Peyer's patch (tissue), 4 donors: ENCODE data around the gene CRIM1. TPM values are rescaled to one million over a fixed set of nuclear protein-coding genes. Genes with fewer than 3 reads are reported as not detected.

Experiments
- DNase-seq, 3 donors: peaks; one replicate each; pipeline ENCODE4 v3.0.0-alpha.2; 2017 to 2019
- H3K27ac ChIP-seq, 4 donors: fragments of 200-600 bp; sonication (generic); one replicate each; pipeline ENCODE4 v1.5.1; 2016 to 2019
- H3K27me3 ChIP-seq, 2 donors: fragments of 200-600 bp; sonication (generic); one replicate each; pipeline ENCODE4 v1.5.1; 2019
- H3K36me3 ChIP-seq, 3 donors: fragments of 200-600 bp; sonication (generic); one replicate each; pipeline ENCODE4 v1.5.1; 2016 to 2019
- H3K4me1 ChIP-seq, 4 donors: fragments of 200-600 bp; sonication (generic); one replicate each; pipeline ENCODE4 v1.5.1; 2016 to 2019
- H3K4me3 ChIP-seq, 4 donors: fragments of 200-600 bp; sonication (generic); 1 replicate in 3 of 4; 2 replicates in 1 of 4; pipeline ENCODE4 v1.5.1; 2016 to 2019; ENCODE audit warnings: mild to moderate bottlenecking in 1 of 4
- H3K9me3 ChIP-seq, 4 donors: fragments of 200-600 bp; sonication (generic); one replicate each; pipeline ENCODE4 v1.5.1; 2016 to 2019; ENCODE audit warnings: mild to moderate bottlenecking in 1 of 4
- POLR2A ChIP-seq, 2 donors: fragments of 450-650 bp; IDR thresholded peaks; one replicate each; pipeline ENCODE4 v1.5.1; 2017; ENCODE audit warnings: antibody characterized with exemption in 2 of 2, mild to moderate bottlenecking in 2 of 2, moderate library complexity in 2 of 2
- total RNA-seq, 4 donors: library from RNA; depleted of rRNA; stranded (reverse); fragments of >200 nt; gene quantifications; one replicate each; pipeline ENCODE4 v1.1.0, GENCODE V29; 2016
- TF ChIP-seq, protein P1 (sequence below), 6 experiments: fragments of 450-650 bp in 4 of 6; fragments of 200-600 bp in 2 of 6; sonication (generic) in 1 of 6; IDR thresholded peaks; one replicate each; pipeline ENCODE4 v1.5.1; 2017 to 2019; ENCODE audit warnings: antibody characterized with exemption in 6 of 6, mild to moderate bottlenecking in 3 of 6, moderate library complexity in 1 of 6

CRIM1 gene
- total RNA-seq, 4 donors from 2014 or later = 29.9 to 181 (median 63.6) TPM

- peak overlapping the region in 1 of 4 donors; percentile 62 for H3K27ac ChIP-seq
- H3K36me3 ChIP-seq = peaks cover 0 to 7% (median 0%) of the 10 kb centered on the region in 3 donors
- DNase-seq = peak in 1 of 3 donors; percentile 76
- H3K27me3 ChIP-seq = no peaks in the 10 kb centered on the region
- peak overlapping the region in 2 of 4 donors; percentile 35 to 83 for H3K4me3 ChIP-seq
- TF ChIP-seq, protein P1, sequence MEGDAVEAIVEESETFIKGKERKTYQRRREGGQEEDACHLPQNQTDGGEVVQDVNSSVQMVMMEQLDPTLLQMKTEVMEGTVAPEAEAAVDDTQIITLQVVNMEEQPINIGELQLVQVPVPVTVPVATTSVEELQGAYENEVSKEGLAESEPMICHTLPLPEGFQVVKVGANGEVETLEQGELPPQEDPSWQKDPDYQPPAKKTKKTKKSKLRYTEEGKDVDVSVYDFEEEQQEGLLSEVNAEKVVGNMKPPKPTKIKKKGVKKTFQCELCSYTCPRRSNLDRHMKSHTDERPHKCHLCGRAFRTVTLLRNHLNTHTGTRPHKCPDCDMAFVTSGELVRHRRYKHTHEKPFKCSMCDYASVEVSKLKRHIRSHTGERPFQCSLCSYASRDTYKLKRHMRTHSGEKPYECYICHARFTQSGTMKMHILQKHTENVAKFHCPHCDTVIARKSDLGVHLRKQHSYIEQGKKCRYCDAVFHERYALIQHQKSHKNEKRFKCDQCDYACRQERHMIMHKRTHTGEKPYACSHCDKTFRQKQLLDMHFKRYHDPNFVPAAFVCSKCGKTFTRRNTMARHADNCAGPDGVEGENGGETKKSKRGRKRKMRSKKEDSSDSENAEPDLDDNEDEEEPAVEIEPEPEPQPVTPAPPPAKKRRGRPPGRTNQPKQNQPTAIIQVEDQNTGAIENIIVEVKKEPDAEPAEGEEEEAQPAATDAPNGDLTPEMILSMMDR (IDR thresholded peaks at IDR 0.05) = no peak
- no peak for TF ChIP-seq POLR2A (IDR thresholded peaks at IDR 0.05)
- no peaks in the 10 kb centered on the region for H3K9me3 ChIP-seq
- H3K4me1 ChIP-seq = peaks cover 4 to 34% (median 10%) of the 10 kb centered on the region in 4 donors
These were observed 239.3 kb downstream of the CRIM1 start for GRCh38 chr2:36594849-36595248.

DNA sequence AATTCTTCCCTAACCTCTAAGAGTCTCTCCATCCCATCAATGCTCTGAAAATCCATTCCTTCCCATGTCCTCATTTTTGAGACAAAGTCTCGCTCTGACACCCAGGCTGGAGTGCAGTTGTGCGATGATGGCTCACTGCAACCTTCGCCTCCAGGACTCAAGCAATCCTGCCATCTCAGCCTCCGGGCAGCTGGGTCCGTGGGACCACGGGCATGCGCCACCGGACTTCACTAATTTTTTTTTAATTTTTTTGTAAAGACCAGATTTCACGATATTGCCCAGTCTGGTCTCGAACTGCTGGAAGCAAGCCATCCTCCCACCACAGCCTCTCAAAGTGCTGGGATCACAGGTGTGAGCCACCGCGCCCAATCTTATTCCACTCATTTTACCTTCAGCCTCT, 240.8 kb downstream of the CRIM1 start:
- no peak for DNase-seq
- Histone ChIP-seq H3K4me3 (peak overlapping the region in 2 of 4 donors; percentile 66 to 83), H3K27ac (no peak overlapping the region), H3K4me1 (peaks cover 4 to 34% (median 10%) of the 10 kb centered on the region in 4 donors), H3K27me3 (no peaks in the 10 kb centered on the region), H3K36me3 (no peaks in the 10 kb centered on the region), H3K9me3 (no peaks in the 10 kb centered on the region)
- TF ChIP-seq POLR2A (IDR thresholded peaks at IDR 0.05) = no peak
- TF ChIP-seq, protein P1 (IDR thresholded peaks at IDR 0.05) = no peak

- Histone ChIP-seq H3K36me3 (no peaks in the 10 kb centered on the region), H3K9me3 (no peaks in the 10 kb centered on the region), H3K4me1 (peaks cover 4 to 34% (median 10%) of the 10 kb centered on the region in 4 donors), H3K27ac (peak overlapping the region in 2 of 4 donors; percentile 95 to 98), H3K4me3 (peak overlapping the region; percentile 66 to 98 (median 88)), H3K27me3 (no peaks in the 10 kb centered on the region)
- no peak for TF ChIP-seq POLR2A (IDR thresholded peaks at IDR 0.05)
- TF ChIP-seq, protein P1 (IDR thresholded peaks at IDR 0.05) = no peak
- no peak for DNase-seq
These were observed 241.5 kb downstream of the CRIM1 start for GRCh38 chr2:36597003-36597531.

- TF ChIP-seq, protein P1 (IDR thresholded peaks at IDR 0.05) = peak in 1 of 6 experiments; percentile 3
- peak in 1 of 2 donors; percentile 34 for TF ChIP-seq POLR2A (IDR thresholded peaks at IDR 0.05)
- DNase-seq = peak; percentile 57 to 86 (median 83)
- peak within 1 kb of the TSS; percentile 90 to 98 (median 96) for H3K27ac ChIP-seq
These were observed 242.2 kb downstream of the CRIM1 start, which contains the start of gene FEZ2 for GRCh38 chr2:36597532-36598377. FEZ2 (minus strand) TSS chr2:36598168; CDS start chr2:36598142, 26 bp downstream.

More at GRCh38 chr2:36597532-36598377, 242.2 kb downstream of the CRIM1 start, which contains the start of gene FEZ2:
- H3K27me3 ChIP-seq = no peaks in the 10 kb centered on the region
- no peaks in the 10 kb centered on the region for H3K9me3 ChIP-seq
- peaks cover 4 to 34% (median 10%) of the 10 kb centered on the region in 4 donors for H3K4me1 ChIP-seq
- no peaks in the 10 kb centered on the region for H3K36me3 ChIP-seq
- H3K4me3 ChIP-seq = peak within 1 kb of the TSS; percentile 66 to 98 (median 88)

Other genes starting within 250 kb of the CRIM1 start
- 10 to 100 TPM; 53.4 to 97.4 (median 64.4) TPM for gene FEZ2, start 242.4 kb downstream of the CRIM1 start, total RNA-seq